ENCODE results near the gene RIN3.
A peak's percentile ranks its signal among the peaks of the same experiment; 100 is the strongest.

Gene RIN3

GRCh38 chr14:92524602-92525185, 11.1 kb downstream of the RIN3 start:
- Mint-ChIP-seq H3K27me3 (ENCODE audit: low read depth, poor library complexity) (no peaks in the 10 kb centered on the region), H3K4me1 (peaks cover 5% of the 10 kb centered on the region), H3K4me3 (no peak overlapping the region), H3K36me3 (ENCODE audit: low read depth) (no peaks in the 10 kb centered on the region), H3K9me3 (no peaks in the 10 kb centered on the region), H3K27ac (no peak overlapping the region)
- TF ChIP-seq CTCF (IDR thresholded peaks at IDR 0.05) = no peak
- DNase-seq = no peak

DNA sequence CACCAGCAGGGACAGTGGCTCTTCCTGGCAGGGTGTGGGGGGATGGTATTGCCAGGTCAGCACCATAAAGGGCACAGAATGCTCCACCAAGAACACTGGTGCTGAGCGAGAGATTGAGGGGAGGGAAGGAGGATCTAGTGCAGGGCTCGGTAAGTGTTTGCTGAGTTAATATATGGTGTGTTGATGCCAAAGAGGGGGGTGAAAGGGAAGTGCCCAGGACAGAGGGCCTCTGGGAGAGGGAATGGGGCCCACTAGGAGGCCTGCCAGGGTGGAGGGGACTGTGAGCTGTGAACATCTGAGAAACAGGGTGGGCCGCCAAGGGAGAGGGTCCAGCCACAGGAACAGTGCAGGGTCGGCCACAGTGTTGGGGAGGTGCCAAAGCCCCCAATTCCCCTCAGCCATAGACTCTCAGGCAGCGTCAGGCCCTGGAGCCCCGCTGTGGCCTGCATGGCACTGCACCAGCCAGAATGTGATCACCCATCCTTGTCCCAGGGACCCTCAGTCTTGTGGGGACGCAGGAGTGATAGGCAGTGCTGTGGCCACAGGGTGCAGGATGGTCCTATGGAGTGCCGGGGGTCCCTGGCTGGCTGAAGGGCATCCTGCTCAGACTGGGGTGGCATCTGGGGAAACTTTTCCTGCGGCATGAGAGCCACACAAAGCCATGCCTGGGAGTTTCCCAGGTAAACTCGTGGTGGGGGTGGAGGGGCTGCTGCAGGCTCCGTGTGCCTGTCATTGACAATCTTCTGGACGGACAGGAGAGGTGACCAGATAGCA, 11.9 kb downstream of the RIN3 start:
- no peaks in the 10 kb centered on the region for H3K36me3 Mint-ChIP-seq (ENCODE audit: low read depth)
- H3K4me3 Mint-ChIP-seq = no peak overlapping the region
- H3K9me3 Mint-ChIP-seq = no peaks in the 10 kb centered on the region
- no peak for TF ChIP-seq CTCF (IDR thresholded peaks at IDR 0.05)
- H3K27ac Mint-ChIP-seq = no peak overlapping the region
- no peaks in the 10 kb centered on the region for H3K27me3 Mint-ChIP-seq (ENCODE audit: low read depth, poor library complexity)
- no peak for DNase-seq
- peaks cover 5% of the 10 kb centered on the region for H3K4me1 Mint-ChIP-seq

DNA sequence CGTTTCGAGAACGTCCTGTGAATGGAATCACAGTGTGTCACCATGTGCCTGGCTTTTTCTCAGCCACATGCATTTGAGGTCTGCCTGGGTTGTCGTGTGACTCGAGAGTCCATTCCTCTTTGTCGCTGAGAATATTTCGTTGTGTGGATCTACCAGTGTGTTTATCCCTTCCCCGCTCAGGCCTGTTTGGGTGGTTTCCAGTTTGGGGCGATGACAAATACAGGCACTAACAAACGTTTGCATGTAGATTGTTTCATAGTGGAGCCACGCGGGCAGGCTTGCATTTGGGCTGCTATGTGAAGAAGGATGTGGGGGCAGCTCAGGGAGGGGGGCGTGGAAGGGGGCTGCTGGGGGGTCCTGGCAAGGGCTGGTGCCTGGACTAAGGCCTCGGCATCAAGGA, 14.1 kb downstream of the RIN3 start:
- Mint-ChIP-seq H3K4me3 (no peak overlapping the region), H3K9me3 (no peaks in the 10 kb centered on the region), H3K36me3 (ENCODE audit: low read depth) (no peaks in the 10 kb centered on the region), H3K27ac (peak overlapping the region; percentile 64), H3K4me1 (no peaks in the 10 kb centered on the region), H3K27me3 (ENCODE audit: low read depth, poor library complexity) (peaks cover under 1% of the 10 kb centered on the region)
- no peak for TF ChIP-seq CTCF (IDR thresholded peaks at IDR 0.05)
- DNase-seq = no peak

DNA sequence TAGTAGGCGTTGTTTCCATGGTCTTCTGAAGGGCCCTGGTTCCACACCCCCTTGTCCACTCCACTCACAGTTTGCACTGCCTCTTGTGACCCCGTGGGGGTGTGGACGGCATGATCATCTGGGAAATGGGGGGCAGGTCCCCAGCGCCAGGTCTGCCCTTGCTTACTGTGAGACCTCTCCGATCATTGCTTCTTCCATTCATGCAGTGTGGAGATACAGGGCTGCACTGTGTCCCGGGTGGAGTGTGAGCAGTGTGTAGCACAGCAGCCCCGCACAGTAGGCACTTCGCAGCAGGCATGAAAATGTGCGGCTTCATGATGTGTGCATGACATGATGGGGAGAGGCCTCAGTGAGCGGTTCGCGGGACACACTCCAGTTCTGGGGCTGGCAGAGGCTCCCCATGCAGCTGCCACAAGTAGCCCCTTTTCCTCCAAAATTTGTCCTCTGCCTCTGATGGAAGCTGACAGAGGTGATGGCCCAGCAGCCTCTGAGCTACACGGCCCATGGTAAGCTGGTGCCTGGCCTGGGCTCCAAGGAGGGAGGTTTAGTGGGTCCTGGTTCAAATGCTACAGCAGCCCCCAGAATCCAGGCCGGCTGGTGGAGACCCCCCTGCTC, 15.0 kb downstream of the RIN3 start:
- Mint-ChIP-seq H3K27ac (no peak overlapping the region), H3K4me1 (no peaks in the 10 kb centered on the region)

DNA sequence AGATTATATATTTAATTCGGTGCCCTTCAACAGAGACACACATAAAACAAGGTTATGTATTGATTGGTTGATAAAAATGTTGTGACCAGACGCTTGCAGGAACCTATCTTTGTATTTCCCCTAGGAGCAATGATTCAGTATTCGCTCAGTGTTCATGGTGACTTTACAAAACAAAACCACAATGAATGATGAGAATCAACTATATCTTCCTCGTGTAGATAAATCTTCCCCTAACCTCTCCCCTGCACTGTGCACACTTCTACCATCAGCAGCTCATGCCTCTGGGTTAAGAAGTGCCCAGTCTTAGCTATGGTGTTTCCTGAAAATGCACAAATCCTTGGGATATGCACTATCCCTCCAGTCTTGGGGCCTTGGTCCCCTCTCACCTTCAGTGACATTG, 16.3 kb downstream of the RIN3 start:
- no peaks in the 10 kb centered on the region for H3K36me3 Mint-ChIP-seq (ENCODE audit: low read depth)
- no peak overlapping the region for H3K27ac Mint-ChIP-seq
- no peak for TF ChIP-seq CTCF (IDR thresholded peaks at IDR 0.05)
- H3K4me3 Mint-ChIP-seq = no peak overlapping the region
- no peaks in the 10 kb centered on the region for H3K9me3 Mint-ChIP-seq
- H3K4me1 Mint-ChIP-seq = peaks cover 1% of the 10 kb centered on the region
- DNase-seq = no peak
- H3K27me3 Mint-ChIP-seq (ENCODE audit: low read depth, poor library complexity) = peaks cover 2% of the 10 kb centered on the region

More for the DNA sequence above, 15.0 kb downstream of the RIN3 start:
- Mint-ChIP-seq H3K36me3 (ENCODE audit: low read depth) (no peaks in the 10 kb centered on the region), H3K4me3 (no peak overlapping the region), H3K27me3 (ENCODE audit: low read depth, poor library complexity) (peaks cover 2% of the 10 kb centered on the region), H3K9me3 (no peaks in the 10 kb centered on the region)
- no peak for DNase-seq
- TF ChIP-seq CTCF (IDR thresholded peaks at IDR 0.05) = no peak
